ENCODE results near the gene WIPF2. TPM values are rescaled to one million over a fixed set of nuclear protein-coding genes. Genes with fewer than 3 reads are reported as not detected.

WIPF2 gene
- polyA plus RNA-seq, 2 of the 4 experiments (the other 2 are of a cell fraction), result 13.8 to 21.5 TPM

DNA sequence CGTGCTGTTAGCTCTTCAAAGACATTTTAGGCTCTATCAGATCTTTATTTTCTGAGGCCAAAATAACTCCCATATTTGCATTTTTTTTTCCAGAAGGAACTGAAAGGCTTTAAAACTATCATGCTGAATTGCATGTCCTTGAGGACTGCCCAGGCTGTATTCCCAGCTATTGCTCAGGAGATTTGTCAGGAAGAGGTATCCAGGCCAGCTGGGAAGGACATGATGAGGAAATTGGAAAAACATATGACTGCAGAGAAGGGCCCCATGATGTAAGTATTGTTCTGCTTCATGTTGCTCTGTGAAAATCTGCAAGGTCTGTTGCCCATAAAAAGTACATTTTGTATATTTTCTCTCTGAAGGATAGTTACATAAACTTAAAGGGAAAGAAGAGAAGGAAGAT, 74.3 kb downstream of the WIPF2 start:
- ATAC-seq (no peak), DNase-seq (ENCODE audit: low read depth in 1 of 2, low spot score in 1 of 2) (no peak), FAIRE-seq (no peak)
- H3K9me3 ChIP-seq, result no peaks in the 10 kb centered on the region
- H3K27ac ChIP-seq, result no peak overlapping the region
- ChIA-PET CTCF (interaction anchor here (0.7 to 50.4 kb wide), 16 partner anchors 25 to 280 kb away, joined by 3 to 2395 read pairs (median 5); partner anchors contain the start of genes CSF3, GJD3, RARA and WIPF2), POLR2A (no interaction called here)
- H3K4me3 ChIP-seq, result no peak overlapping the region
- H3K4me1 ChIP-seq, result peaks cover 16% of the 10 kb centered on the region
- H3K4me2 ChIP-seq, result no peak overlapping the region
- TF ChIP-seq RARB (CRISPR knock-in tag; IDR thresholded peaks at IDR 0.05) (no peak), CBX8 (IDR thresholded peaks at IDR 0.05) (no peak), FOSB (CRISPR knock-in tag; IDR thresholded peaks at IDR 0.05) (no peak), ESRRA (IDR thresholded peaks at IDR 0.05; ENCODE audit: borderline replicate concordance, low read length) (no peak), USF2 (IDR thresholded peaks at IDR 0.05) (no peak), FOSL2 (IDR thresholded peaks at IDR 0.05) (no peak), FOSL2 (CRISPR knock-in tag; IDR thresholded peaks at IDR 0.05) (no peak), JUN (IDR thresholded peaks at IDR 0.05) (no peak), HEYL (CRISPR knock-in tag; IDR thresholded peaks at IDR 0.05) (no peak), TFCP2L1 (CRISPR knock-in tag; IDR thresholded peaks at IDR 0.05) (no peak), PHF8 (IDR thresholded peaks at IDR 0.05; ENCODE audit: borderline replicate concordance, low read depth) (no peak), KDM5A (IDR thresholded peaks at IDR 0.05) (no peak), RAD21 (conservative IDR thresholded peaks at IDR 0.05 in 1 of 2, IDR thresholded peaks at IDR 0.05 in 1 of 2) (no peak), TP53 (CRISPR knock-in tag; IDR thresholded peaks at IDR 0.05) (no peak), ZFP36 (IDR thresholded peaks at IDR 0.05; ENCODE audit: borderline replicate concordance, partially characterized antibody) (no peak), HDAC2 (IDR thresholded peaks at IDR 0.05) (no peak)
- TF ChIP-seq, protein P1, sequence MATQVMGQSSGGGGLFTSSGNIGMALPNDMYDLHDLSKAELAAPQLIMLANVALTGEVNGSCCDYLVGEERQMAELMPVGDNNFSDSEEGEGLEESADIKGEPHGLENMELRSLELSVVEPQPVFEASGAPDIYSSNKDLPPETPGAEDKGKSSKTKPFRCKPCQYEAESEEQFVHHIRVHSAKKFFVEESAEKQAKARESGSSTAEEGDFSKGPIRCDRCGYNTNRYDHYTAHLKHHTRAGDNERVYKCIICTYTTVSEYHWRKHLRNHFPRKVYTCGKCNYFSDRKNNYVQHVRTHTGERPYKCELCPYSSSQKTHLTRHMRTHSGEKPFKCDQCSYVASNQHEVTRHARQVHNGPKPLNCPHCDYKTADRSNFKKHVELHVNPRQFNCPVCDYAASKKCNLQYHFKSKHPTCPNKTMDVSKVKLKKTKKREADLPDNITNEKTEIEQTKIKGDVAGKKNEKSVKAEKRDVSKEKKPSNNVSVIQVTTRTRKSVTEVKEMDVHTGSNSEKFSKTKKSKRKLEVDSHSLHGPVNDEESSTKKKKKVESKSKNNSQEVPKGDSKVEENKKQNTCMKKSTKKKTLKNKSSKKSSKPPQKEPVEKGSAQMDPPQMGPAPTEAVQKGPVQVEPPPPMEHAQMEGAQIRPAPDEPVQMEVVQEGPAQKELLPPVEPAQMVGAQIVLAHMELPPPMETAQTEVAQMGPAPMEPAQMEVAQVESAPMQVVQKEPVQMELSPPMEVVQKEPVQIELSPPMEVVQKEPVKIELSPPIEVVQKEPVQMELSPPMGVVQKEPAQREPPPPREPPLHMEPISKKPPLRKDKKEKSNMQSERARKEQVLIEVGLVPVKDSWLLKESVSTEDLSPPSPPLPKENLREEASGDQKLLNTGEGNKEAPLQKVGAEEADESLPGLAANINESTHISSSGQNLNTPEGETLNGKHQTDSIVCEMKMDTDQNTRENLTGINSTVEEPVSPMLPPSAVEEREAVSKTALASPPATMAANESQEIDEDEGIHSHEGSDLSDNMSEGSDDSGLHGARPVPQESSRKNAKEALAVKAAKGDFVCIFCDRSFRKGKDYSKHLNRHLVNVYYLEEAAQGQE (IDR thresholded peaks at IDR 0.05), result no peak
- TF ChIP-seq, protein P2, sequence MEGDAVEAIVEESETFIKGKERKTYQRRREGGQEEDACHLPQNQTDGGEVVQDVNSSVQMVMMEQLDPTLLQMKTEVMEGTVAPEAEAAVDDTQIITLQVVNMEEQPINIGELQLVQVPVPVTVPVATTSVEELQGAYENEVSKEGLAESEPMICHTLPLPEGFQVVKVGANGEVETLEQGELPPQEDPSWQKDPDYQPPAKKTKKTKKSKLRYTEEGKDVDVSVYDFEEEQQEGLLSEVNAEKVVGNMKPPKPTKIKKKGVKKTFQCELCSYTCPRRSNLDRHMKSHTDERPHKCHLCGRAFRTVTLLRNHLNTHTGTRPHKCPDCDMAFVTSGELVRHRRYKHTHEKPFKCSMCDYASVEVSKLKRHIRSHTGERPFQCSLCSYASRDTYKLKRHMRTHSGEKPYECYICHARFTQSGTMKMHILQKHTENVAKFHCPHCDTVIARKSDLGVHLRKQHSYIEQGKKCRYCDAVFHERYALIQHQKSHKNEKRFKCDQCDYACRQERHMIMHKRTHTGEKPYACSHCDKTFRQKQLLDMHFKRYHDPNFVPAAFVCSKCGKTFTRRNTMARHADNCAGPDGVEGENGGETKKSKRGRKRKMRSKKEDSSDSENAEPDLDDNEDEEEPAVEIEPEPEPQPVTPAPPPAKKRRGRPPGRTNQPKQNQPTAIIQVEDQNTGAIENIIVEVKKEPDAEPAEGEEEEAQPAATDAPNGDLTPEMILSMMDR (IDR thresholded peaks at IDR 0.05), result no peak
- TF ChIP-seq, protein P3, sequence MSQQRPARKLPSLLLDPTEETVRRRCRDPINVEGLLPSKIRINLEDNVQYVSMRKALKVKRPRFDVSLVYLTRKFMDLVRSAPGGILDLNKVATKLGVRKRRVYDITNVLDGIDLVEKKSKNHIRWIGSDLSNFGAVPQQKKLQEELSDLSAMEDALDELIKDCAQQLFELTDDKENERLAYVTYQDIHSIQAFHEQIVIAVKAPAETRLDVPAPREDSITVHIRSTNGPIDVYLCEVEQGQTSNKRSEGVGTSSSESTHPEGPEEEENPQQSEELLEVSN (IDR thresholded peaks at IDR 0.05; ENCODE audit: borderline replicate concordance, low read depth), result no peak
- WGBS (ENCODE audit: missing lambda C conversion rate), result 100% methylated on average over 1 of the region's 1 CpG
